ENCODE results near the gene PHYHIPL. TPM values are rescaled to one million over a fixed set of nuclear protein-coding genes. Genes with fewer than 3 reads are reported as not detected.

PHYHIPL gene
- total and polyA plus RNA-seq, 4 donors: 1.3 to 3.0 (median 2.0) TPM

DNA sequence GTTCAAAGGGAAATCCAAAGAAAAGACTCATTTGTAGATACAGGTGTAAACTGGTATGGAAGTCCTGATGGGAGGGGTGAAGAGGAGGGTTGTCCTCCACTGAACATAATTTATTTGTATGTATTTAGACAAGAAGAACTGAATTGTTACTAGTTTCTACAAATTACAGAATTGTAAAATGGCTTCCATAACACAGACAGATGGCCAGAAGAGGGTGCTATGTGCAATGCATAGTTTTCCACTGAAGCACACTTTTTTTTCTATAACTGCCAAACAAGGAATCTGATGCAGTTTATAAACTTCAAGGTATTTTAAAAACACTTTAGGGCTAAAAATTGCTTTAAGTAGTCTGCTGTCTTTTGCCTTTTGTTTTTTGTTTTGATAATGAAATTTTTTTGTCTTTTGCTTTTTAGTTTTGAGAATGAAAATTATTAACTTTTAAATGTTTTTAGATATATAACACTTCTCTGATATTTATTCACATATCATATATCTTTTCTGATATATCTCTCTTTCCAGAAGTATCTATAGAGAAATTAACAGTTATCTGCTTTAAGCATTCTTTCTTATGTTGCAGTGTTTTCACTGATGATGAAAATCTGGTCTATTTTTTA is 58.5 kb downstream of the PHYHIPL start:
- H3K4me1 ChIP-seq (ENCODE audit: control insufficient read depth in 4 of 4, insufficient read depth in 4 of 4, low read length in 3 of 4): no peaks in the 10 kb centered on the region
- no peak overlapping the region for H3K4me3 ChIP-seq (ENCODE audit: low read depth in 1 of 3, low read length in 3 of 3)
- H3K27me3 ChIP-seq (ENCODE audit: control insufficient read depth in 4 of 4, insufficient read depth in 4 of 4, low read length in 3 of 4): no peaks in the 10 kb centered on the region
- H3K9me3 ChIP-seq (ENCODE audit: control insufficient read depth in 4 of 4, low read length in 3 of 4): no peaks in the 10 kb centered on the region
- H3K36me3 ChIP-seq (ENCODE audit: control insufficient read depth in 4 of 4, insufficient read depth in 3 of 4, low read depth in 1 of 4, low read length in 3 of 4): no peaks in the 10 kb centered on the region
- no peak for DNase-seq (ENCODE audit: low spot score)
- no peak overlapping the region for H3K9ac ChIP-seq (ENCODE audit: low read depth in 1 of 2, low read length in 2 of 2)
- TF ChIP-seq SP1 (IDR thresholded peaks at IDR 0.05) (no peak), ATF3 (IDR thresholded peaks at IDR 0.05) (no peak), GABPA (IDR thresholded peaks at IDR 0.05 in 1 of 2, conservative IDR thresholded peaks at IDR 0.05 in 1 of 2) (no peak), HNF4A (conservative IDR thresholded peaks at IDR 0.05) (no peak), FOXA2 (IDR thresholded peaks at IDR 0.05) (no peak), EGR1 (IDR thresholded peaks at IDR 0.05; ENCODE audit: low read depth in 2 of 2) (no peak), NR2F2 (IDR thresholded peaks at IDR 0.05) (no peak), YY1 (IDR thresholded peaks at IDR 0.05) (peak; percentile 85), RAD21 (IDR thresholded peaks at IDR 0.05) (peak; percentile 75), HNF4G (IDR thresholded peaks at IDR 0.05) (no peak), TAF1 (conservative IDR thresholded peaks at IDR 0.05) (no peak), REST (IDR thresholded peaks at IDR 0.05) (no peak), JUND (IDR thresholded peaks at IDR 0.05) (no peak), RXRA (IDR thresholded peaks at IDR 0.05) (no peak), FOXA1 (IDR thresholded peaks at IDR 0.05) (no peak)
- TF ChIP-seq, protein P1, sequence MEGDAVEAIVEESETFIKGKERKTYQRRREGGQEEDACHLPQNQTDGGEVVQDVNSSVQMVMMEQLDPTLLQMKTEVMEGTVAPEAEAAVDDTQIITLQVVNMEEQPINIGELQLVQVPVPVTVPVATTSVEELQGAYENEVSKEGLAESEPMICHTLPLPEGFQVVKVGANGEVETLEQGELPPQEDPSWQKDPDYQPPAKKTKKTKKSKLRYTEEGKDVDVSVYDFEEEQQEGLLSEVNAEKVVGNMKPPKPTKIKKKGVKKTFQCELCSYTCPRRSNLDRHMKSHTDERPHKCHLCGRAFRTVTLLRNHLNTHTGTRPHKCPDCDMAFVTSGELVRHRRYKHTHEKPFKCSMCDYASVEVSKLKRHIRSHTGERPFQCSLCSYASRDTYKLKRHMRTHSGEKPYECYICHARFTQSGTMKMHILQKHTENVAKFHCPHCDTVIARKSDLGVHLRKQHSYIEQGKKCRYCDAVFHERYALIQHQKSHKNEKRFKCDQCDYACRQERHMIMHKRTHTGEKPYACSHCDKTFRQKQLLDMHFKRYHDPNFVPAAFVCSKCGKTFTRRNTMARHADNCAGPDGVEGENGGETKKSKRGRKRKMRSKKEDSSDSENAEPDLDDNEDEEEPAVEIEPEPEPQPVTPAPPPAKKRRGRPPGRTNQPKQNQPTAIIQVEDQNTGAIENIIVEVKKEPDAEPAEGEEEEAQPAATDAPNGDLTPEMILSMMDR (IDR thresholded peaks at IDR 0.05; ENCODE audit: low read depth, low read length, missing input control): peak; percentile 35
- TF ChIP-seq, protein P2, sequence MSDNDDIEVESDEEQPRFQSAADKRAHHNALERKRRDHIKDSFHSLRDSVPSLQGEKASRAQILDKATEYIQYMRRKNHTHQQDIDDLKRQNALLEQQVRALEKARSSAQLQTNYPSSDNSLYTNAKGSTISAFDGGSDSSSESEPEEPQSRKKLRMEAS (IDR thresholded peaks at IDR 0.05): no peak
- TF ChIP-seq, protein P3, sequence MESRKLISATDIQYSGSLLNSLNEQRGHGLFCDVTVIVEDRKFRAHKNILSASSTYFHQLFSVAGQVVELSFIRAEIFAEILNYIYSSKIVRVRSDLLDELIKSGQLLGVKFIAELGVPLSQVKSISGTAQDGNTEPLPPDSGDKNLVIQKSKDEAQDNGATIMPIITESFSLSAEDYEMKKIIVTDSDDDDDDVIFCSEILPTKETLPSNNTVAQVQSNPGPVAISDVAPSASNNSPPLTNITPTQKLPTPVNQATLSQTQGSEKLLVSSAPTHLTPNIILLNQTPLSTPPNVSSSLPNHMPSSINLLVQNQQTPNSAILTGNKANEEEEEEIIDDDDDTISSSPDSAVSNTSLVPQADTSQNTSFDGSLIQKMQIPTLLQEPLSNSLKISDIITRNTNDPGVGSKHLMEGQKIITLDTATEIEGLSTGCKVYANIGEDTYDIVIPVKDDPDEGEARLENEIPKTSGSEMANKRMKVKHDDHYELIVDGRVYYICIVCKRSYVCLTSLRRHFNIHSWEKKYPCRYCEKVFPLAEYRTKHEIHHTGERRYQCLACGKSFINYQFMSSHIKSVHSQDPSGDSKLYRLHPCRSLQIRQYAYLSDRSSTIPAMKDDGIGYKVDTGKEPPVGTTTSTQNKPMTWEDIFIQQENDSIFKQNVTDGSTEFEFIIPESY (IDR thresholded peaks at IDR 0.05): no peak
- H3K27ac ChIP-seq (ENCODE audit: low read depth in 1 of 2, low read length in 2 of 2): no peak overlapping the region
